Stimulated activated naive B cell treated with anti-CD40 and anti-IgM and Interleukin-4, amounts not matched to agents 10 μg/mL and 1 μg/mL and 100 μg/mL, for 72 hours (primary cell): ENCODE measurements around the gene STIP1.

Experiments
- ATAC-seq, 2 donors: fragments of 150-1000 bp; cut with Tn5 transposase; replicated peaks; 2 replicates each; pipeline ENCODE4 v1.10.0; 2021; ENCODE audit warnings: moderate library complexity in 1 of 2
- DNase-seq: peaks from one replicate; pipeline ENCODE4 v3.0.0; 2021
- H3K27ac Mint-ChIP-seq: one replicate; pipeline ENCODE4 v1.8.0; 2022; ENCODE audit warnings: mild to moderate bottlenecking, mixed read lengths
- H3K27me3 Mint-ChIP-seq, 2 donors: one replicate each; pipeline ENCODE4 v1.8.0; 2022; ENCODE audit warnings: mixed read lengths in 2 of 2
- H3K36me3 Mint-ChIP-seq, 2 donors: one replicate each; pipeline ENCODE4 v1.8.0; 2022; ENCODE audit warnings: mixed read lengths in 2 of 2, mild to moderate bottlenecking in 1 of 2
- H3K4me1 Mint-ChIP-seq, 2 donors: one replicate each; pipeline ENCODE4 v1.8.0; 2022; ENCODE audit warnings: mixed read lengths in 2 of 2, mild to moderate bottlenecking in 1 of 2
- H3K4me3 Mint-ChIP-seq, 2 donors: one replicate each; pipeline ENCODE4 v1.8.0; 2022; ENCODE audit warnings: mild to moderate bottlenecking in 2 of 2, mixed read lengths in 2 of 2, moderate library complexity in 1 of 2
- H3K9me3 Mint-ChIP-seq, 2 donors: one replicate each; pipeline ENCODE4 v1.8.0; 2022; ENCODE audit warnings: mixed read lengths in 2 of 2, mild to moderate bottlenecking in 1 of 2

Gene STIP1

DNA sequence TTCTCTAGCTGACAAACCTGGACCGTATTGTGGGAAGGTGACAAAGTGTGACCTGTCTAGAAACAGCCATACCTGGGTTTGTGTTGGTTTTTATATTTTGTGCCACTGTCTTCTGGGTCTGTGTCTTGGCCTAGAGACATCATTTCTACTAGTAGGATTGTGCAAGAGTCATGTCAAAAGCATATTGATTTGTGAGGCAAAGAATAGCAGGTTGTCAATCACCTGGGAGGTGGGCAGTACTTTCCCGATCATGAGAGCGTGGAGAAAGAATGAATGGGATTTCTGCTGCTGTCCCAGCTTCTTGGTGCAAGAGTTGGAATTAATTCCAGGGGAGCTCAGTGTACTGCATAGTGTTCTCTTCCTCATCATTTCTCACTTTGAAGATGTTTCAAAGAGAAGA is 15.6 kb downstream of the STIP1 start:
- H3K4me3 Mint-ChIP-seq: no peak overlapping the region

DNA sequence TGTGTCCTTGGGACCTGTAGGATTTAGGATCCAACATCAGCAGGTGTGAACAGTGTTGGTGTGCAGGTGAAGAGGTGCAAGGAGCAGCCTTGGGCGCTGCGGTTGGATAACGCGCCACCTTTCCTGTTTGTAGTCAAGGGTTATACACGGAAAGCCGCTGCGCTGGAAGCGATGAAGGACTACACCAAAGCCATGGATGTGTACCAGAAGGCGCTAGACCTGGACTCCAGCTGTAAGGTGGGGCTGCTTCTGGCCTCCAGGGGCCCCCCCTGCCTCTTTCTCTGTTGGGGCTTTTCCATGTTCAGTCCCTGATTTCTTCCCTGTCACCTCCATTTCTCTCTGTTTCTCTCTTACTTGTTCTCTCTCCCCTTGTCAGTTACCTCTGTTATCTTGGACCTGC is 17.0 kb downstream of the STIP1 start:
- Mint-ChIP-seq H3K9me3 (no peaks in the 10 kb centered on the region), H3K4me1 (peaks cover 30 to 49% of the 10 kb centered on the region in 2 donors), H3K4me3 (no peak overlapping the region), H3K36me3 (peaks cover 51 to 67% of the 10 kb centered on the region in 2 donors), H3K27ac (no peak overlapping the region), H3K27me3 (no peaks in the 10 kb centered on the region)
- ATAC-seq (no peak), DNase-seq (no peak)

More for the DNA sequence above, 15.6 kb downstream of the STIP1 start:
- Mint-ChIP-seq H3K36me3 (peaks cover 43 to 61% of the 10 kb centered on the region in 2 donors), H3K9me3 (no peaks in the 10 kb centered on the region), H3K27me3 (no peaks in the 10 kb centered on the region), H3K27ac (no peak overlapping the region), H3K4me1 (peaks cover 29 to 42% of the 10 kb centered on the region in 2 donors)
- ATAC-seq (no peak), DNase-seq (no peak)

DNA sequence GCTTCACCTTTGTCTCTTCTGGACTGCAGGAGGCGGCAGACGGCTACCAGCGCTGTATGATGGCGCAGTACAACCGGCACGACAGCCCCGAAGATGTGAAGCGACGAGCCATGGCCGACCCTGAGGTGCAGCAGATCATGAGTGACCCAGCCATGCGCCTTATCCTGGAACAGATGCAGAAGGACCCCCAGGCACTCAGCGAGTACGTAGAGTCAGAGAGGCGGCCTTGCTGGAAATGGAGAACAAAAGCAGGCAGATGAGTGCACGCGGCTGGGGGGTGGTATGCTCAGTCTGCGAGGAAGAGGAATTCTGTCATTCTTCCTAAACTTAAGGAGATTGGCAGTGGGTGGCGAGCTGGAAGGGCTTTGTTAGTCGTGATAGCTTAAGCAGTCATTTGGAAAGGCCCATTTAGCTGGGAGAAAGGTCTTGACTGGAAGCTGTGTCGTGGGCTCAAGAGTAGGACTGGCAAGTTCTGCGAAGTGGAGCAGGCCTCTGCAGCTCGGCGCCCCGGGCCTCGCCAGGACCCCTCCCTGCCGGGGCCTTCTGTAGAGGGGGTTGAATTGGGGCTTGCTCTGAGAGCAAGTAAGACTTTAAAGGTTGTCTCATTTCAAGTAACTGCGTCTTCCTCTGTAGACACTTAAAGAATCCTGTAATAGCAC is 17.6 kb downstream of the STIP1 start:
- Mint-ChIP-seq H3K4me3 (no peak overlapping the region), H3K9me3 (no peaks in the 10 kb centered on the region), H3K27me3 (no peaks in the 10 kb centered on the region), H3K36me3 (peaks cover 56 to 72% of the 10 kb centered on the region in 2 donors), H3K4me1 (peaks cover 34 to 54% of the 10 kb centered on the region in 2 donors), H3K27ac (no peak overlapping the region)
- DNase-seq (no peak), ATAC-seq (no peak)

DNA sequence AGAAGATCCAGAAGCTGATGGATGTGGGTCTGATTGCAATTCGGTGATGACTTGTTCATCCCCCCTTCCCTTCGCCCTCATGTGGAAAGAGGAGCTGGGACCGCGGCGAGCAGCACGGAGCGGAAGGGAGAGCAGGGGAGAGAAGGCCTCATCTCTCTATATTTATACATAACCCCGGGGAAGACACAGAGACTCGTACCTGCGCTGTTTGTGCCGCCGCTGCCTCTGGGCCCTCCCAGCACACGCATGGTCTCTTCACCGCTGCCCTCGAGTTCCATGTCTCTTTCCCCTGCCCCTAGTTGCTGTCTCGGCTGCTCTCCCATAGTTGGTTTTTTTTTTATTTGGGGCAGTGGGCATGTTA is 18.1 kb downstream of the STIP1 start:
- Mint-ChIP-seq H3K27me3 (no peaks in the 10 kb centered on the region), H3K27ac (peak overlapping the region; percentile 98), H3K4me3 (peak overlapping the region in 1 of 2 donors; percentile 23)

DNA sequence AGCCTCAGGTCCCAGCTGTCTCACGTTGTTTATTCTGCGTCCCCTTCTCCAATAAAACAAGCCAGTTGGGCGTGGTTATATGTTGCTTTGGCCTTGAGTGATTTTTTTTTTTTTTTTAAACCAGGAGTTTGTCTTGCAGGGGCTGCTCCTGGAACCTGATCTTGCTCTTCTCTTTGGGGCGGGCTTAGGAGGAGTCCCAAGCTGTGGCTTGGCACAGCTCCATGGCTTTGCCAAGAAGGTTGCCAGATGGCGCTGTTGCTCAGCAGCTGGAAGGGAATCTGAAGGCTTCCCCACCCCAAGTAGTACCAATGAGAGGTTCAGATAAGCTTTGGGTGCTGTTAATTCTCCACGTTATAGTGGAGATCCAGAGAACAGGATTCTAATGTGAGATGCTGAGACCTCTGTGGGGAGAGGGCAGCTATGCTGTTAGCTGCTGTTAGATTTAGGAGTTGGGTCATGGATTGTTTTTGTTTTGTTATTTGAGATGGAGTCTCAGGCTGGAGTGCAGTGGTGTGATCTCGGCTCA is 18.6 kb downstream of the STIP1 start:
- DNase-seq (peak; percentile 66), ATAC-seq (peak; percentile 22 to 35)
- peak overlapping the region in 1 of 2 donors; percentile 62 for H3K4me3 Mint-ChIP-seq
- H3K36me3 Mint-ChIP-seq: peaks cover 63 to 81% of the 10 kb centered on the region in 2 donors
- H3K27ac Mint-ChIP-seq: peak overlapping the region; percentile 98
- no peaks in the 10 kb centered on the region for H3K9me3 Mint-ChIP-seq
- no peaks in the 10 kb centered on the region for H3K27me3 Mint-ChIP-seq
- peaks cover 41 to 64% of the 10 kb centered on the region in 2 donors for H3K4me1 Mint-ChIP-seq

More for the DNA sequence above, 18.1 kb downstream of the STIP1 start:
- H3K9me3 Mint-ChIP-seq: no peaks in the 10 kb centered on the region
- peaks cover 38 to 59% of the 10 kb centered on the region in 2 donors for H3K4me1 Mint-ChIP-seq
- DNase-seq: no peak
- peaks cover 60 to 77% of the 10 kb centered on the region in 2 donors for H3K36me3 Mint-ChIP-seq
- no peak for ATAC-seq

DNA sequence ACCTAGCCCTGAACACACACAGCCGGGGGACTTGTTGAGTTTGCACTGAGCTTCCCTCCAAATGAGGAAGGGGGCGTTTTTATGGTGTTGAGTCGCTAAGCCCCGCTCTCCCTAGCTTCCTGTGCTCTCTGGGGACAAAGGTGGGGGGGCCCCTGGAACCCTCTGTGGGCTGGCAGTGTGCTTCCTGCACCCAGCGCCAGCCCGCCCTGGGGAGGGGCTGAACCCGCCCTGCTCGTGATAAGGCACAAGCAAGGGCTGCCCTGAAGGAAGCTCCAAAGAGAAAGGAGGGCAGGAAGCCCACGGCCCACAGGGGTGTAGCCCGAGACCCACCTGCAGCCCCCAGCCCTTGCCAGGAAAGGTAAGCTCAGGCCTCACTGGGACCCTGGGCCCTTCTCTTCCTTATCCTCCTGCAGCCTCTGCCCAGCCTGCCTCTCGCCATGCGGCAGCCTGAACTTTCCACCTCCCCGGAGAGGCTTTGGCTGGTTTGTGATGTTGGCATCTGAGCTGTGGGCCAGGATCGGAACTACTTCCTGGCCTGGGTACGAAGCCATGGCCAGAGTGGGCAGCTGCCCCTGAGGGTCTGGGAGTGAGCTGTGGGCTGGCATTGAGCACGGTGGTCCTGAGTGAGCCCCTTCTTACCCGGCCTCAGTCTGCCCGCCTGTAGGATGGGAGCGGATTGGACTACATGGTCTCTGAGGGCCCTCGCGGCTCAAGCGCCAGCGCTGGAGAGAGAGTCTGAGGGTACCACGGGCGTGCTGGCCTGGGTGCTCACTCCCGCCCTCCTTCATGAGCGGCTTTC is 20.7 kb downstream of the STIP1 start, which contains the start of gene FERMT3:
Gene FERMT3 (plus strand): TSS at position 265 of the 799 bp plus-strand sequence. CDS start 644 bp downstream, outside the sequence.
- ATAC-seq: peak; percentile 69 to 70
- Mint-ChIP-seq H3K36me3 (peaks cover 63 to 82% of the 10 kb centered on the region in 2 donors), H3K4me1 (peaks cover 45 to 81% of the 10 kb centered on the region in 2 donors), H3K9me3 (no peaks in the 10 kb centered on the region), H3K27me3 (no peaks in the 10 kb centered on the region), H3K4me3 (peak within 1 kb of the TSS; percentile 92 to 95), H3K27ac (peak within 1 kb of the TSS; percentile 98)
- DNase-seq: peak; percentile 79

DNA sequence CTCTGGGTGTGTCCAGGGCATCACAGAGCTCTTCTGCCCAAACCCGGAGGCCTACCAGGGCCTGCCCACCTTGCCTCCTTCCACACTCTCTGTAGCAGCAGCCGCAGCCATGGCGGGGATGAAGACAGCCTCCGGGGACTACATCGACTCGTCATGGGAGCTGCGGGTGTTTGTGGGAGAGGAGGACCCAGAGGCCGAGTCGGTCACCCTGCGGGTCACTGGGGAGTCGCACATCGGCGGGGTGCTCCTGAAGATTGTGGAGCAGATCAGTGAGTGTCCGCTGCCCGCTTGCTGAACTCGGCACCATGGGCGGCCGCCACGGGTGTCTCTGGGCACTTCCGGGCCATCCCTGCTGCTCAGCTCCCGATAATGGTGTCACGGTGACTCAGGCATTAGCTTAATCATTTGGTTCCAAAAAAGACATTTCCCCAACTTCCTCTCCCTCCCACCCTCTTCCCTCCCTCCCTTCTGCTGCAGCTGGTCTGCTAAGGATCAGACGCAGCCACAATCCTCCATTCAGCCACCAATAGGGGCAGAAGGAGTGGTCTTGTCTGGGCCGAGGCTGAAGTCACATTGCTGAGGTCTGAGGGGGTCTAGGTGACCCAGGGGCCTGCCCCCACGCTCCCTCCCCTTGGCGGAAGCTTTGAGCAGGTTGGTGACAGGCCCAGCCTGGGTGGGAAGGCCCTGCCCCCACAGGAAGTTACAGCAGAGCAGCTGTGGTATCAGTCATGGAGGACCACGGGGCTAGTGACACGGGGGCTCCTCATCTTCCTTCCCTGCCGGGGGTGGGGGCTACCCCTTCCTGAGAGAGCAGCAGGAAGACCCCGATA is 21.5 kb downstream of the STIP1 start:
- peaks cover 71 to 85% of the 10 kb centered on the region in 2 donors for H3K36me3 Mint-ChIP-seq

DNA sequence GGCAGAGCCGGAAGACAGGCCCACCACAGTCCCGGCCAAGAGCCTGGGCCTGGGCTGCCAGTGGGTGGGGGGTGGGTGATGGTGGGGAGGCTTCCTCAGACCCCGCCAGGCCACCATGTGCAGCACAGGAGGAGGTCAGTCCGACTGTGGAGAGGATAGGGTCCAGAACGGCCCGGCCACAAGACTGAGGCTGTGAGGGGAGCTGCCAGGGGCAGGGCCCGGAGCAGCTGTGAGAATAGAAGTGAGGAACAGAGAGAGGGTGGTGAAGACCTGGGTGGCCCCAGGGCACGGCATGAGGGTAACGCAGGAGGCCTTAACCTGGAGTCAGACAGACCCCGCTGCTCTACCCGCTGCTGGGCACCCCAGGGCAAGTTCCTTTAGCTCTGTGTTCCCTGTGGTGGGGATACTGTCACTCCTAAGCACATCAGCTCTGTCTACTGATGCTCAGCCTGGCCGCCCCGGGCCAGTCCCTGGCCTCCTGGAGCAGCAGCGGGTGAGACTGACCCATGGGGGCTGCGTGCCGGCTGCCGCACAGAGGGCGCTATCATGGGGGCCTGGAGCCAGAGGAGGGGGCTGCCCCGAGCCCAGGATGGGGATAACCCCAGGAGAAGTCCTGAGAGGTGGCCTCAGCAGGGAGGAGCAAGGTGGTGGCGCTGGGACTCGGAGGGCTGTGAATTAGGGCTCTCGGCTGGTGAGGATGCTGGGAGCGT is 22.3 kb downstream of the STIP1 start:
- H3K4me3 Mint-ChIP-seq: peak overlapping the region; percentile 92 to 95
- H3K27me3 Mint-ChIP-seq: no peaks in the 10 kb centered on the region
- ATAC-seq: peak in 1 of 2 donors; percentile 8
- H3K9me3 Mint-ChIP-seq: no peaks in the 10 kb centered on the region
- H3K27ac Mint-ChIP-seq: peak overlapping the region; percentile 98
- DNase-seq: no peak
- H3K4me1 Mint-ChIP-seq: peaks cover 53 to 92% of the 10 kb centered on the region in 2 donors
- peaks cover 71 to 84% of the 10 kb centered on the region in 2 donors for H3K36me3 Mint-ChIP-seq

More for the DNA sequence above, 21.5 kb downstream of the STIP1 start:
- Mint-ChIP-seq H3K4me1 (peaks cover 53 to 88% of the 10 kb centered on the region in 2 donors), H3K4me3 (peak overlapping the region; percentile 92 to 95), H3K27me3 (no peaks in the 10 kb centered on the region), H3K27ac (peak overlapping the region; percentile 98), H3K9me3 (no peaks in the 10 kb centered on the region)
- ATAC-seq (peak; percentile 75 to 81), DNase-seq (peak; percentile 77)

DNA sequence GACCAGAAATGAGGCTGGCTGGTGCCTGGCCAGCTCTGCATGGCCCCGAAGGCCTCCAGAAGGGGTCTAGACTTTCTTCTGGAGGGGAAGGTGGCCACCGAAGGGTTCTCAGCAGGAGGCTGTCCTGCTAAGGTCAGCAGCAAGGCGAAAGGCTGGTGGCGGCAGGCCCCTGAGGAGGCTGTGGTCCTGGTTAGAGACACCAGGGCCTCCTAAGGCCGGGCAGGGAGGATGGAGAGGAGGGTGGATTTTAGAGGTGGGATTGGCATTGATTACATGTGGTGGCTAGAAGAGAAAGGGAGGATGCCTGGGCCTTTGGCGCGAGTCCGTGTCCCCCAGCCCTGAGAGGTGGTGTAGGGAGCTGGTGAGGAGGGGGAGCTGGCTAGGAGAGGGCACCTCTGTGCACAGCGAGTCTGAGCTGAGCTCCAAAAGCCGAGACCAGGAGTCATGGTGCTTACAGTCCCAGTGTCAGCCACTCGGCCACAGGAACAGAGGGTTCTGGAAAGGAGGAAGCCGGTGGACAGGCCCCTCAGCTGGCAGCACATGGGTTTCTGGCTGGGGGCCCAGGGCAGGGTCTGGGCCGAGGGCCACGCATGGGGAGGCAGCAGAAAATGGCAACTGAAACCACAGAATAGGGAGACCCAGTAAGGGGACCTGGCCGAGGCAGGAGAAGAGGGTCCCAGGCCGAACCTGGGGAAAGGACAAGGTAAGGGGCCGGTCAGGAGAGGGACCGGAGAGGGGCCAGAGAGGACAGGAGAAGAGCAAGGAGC is 23.0 kb downstream of the STIP1 start:
- H3K4me1 Mint-ChIP-seq: peaks cover 52 to 92% of the 10 kb centered on the region in 2 donors
- H3K36me3 Mint-ChIP-seq: peaks cover 69 to 82% of the 10 kb centered on the region in 2 donors

DNA sequence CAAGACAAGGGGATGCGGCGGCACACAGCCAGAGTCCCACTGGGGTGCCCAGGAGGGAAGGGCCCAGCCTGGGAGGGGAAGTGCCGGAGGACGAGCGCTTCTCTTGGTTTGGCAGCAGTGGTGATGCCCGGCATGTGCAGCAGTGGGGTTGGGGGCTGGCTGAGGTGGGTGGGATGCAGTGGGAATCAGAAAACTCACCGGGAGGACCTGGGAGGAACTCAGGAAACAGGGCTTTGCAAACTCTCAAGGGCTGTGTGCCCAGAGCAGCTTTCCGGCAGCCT is 23.5 kb downstream of the STIP1 start:
- peak overlapping the region; percentile 92 to 95 for H3K4me3 Mint-ChIP-seq

More for the DNA sequence above, 23.0 kb downstream of the STIP1 start:
- Mint-ChIP-seq H3K4me3 (peak overlapping the region; percentile 92 to 95), H3K9me3 (no peaks in the 10 kb centered on the region), H3K27ac (peak overlapping the region; percentile 98), H3K27me3 (no peaks in the 10 kb centered on the region)
- DNase-seq (no peak), ATAC-seq (no peak)

DNA sequence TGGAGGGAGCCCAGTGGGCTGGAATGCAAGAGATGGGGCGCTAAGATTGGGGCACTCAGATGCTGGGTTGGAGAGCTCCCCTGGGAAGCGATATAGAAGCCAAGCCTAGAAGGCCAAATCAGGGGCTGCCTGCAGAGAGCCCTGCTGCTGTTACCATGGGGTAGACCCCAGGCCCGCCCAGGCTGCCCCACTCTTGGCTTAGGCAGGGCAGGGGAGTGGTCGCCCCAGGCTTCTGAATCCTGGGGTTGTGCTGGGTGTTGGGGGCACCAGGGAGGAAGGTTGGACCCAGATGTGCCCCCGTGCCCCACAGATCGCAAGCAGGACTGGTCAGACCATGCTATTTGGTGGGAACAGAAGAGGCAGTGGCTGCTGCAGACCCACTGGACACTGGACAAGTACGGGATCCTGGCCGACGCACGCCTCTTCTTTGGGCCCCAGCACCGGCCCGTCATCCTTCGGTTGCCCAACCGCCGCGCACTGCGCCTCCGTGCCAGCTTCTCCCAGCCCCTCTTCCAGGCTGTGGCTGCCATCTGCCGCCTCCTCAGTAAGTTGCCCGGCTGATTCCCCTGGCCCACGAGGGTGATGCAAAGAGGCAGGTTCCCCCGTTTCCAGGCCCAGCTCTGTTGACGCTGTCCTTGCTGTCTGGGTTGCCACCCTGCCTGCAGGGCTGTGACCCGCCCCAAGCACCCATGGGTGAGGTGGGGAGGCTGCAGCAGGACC is 24.5 kb downstream of the STIP1 start:
- H3K36me3 Mint-ChIP-seq: peaks cover 72 to 88% of the 10 kb centered on the region in 2 donors
- H3K9me3 Mint-ChIP-seq: no peaks in the 10 kb centered on the region
- no peaks in the 10 kb centered on the region for H3K27me3 Mint-ChIP-seq
- DNase-seq (no peak), ATAC-seq (no peak)
- peak overlapping the region; percentile 71 for H3K27ac Mint-ChIP-seq
- H3K4me3 Mint-ChIP-seq: peak overlapping the region; percentile 53 to 57
- peaks cover 48 to 92% of the 10 kb centered on the region in 2 donors for H3K4me1 Mint-ChIP-seq

More for the DNA sequence above, 23.5 kb downstream of the STIP1 start:
- Mint-ChIP-seq H3K27ac (peak overlapping the region; percentile 98), H3K4me1 (peaks cover 48 to 92% of the 10 kb centered on the region in 2 donors), H3K27me3 (no peaks in the 10 kb centered on the region), H3K36me3 (peaks cover 69 to 82% of the 10 kb centered on the region in 2 donors), H3K9me3 (no peaks in the 10 kb centered on the region)
- no peak for DNase-seq
- ATAC-seq: no peak

DNA sequence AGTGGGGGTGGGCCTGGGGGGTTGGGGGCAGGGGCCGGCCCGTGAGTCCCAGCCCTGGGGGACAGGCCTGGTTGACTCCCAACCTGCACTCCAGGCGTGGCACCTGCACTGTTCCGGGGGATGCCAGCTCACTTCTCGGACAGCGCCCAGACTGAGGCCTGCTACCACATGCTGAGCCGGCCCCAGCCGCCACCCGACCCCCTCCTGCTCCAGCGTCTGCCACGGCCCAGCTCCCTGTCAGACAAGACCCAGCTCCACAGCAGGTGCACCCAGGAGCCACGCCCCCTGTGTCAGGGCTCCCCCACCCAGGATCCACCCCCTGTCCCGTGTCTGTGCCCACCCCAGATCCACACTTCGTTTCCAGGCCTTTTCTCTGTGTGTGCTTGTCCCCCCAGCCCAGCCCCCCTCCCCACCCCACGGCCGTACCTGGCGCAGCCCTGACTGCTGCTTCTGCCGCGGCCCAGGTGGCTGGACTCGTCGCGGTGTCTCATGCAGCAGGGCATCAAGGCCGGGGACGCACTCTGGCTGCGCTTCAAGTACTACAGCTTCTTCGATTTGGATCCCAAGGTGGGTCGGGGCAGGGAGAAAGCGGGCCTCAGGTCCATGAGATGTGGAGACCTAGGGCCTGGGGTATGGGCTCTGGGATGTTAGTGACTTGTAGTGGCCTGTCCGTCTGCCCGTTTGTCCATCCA is 25.4 kb downstream of the STIP1 start:
- Mint-ChIP-seq H3K27me3 (no peaks in the 10 kb centered on the region), H3K4me3 (peak overlapping the region in 1 of 2 donors; percentile 11), H3K4me1 (peaks cover 42 to 87% of the 10 kb centered on the region in 2 donors), H3K9me3 (no peaks in the 10 kb centered on the region), H3K27ac (peak overlapping the region; percentile 39), H3K36me3 (peaks cover 69 to 83% of the 10 kb centered on the region in 2 donors)
- ATAC-seq: no peak
- no peak for DNase-seq
